Tibial nerve (tissue), 4 donors: ENCODE measurements around the gene CHAF1B.

Source experiments
- EP300 ChIP-seq, 2 donors: sonication (generic); formaldehyde crosslinking; IDR thresholded peaks; one replicate each; pipeline ENCODE4 v1.6.1; 2017; ENCODE audit warnings: antibody characterized with exemption in 2 of 2, mild to moderate bottlenecking in 1 of 2
- POLR2A ChIP-seq, 2 donors: fragments of 450-650 bp; IDR thresholded peaks; one replicate each; pipeline ENCODE4 v1.6.1; 2017; ENCODE audit warnings: antibody characterized with exemption in 2 of 2, mild to moderate bottlenecking in 2 of 2, moderate library complexity in 2 of 2
- TF ChIP-seq, protein P1 (sequence below), 5 experiments: fragments of 200-600 bp in 3 of 5; fragments of 450-650 bp in 2 of 5; sonication (generic) in 3 of 5; IDR thresholded peaks; one replicate each; pipeline ENCODE4 v1.5.1; 2016 to 2019; ENCODE audit warnings: antibody characterized with exemption in 5 of 5, mild to moderate bottlenecking in 3 of 5, moderate library complexity in 2 of 5

DNA sequence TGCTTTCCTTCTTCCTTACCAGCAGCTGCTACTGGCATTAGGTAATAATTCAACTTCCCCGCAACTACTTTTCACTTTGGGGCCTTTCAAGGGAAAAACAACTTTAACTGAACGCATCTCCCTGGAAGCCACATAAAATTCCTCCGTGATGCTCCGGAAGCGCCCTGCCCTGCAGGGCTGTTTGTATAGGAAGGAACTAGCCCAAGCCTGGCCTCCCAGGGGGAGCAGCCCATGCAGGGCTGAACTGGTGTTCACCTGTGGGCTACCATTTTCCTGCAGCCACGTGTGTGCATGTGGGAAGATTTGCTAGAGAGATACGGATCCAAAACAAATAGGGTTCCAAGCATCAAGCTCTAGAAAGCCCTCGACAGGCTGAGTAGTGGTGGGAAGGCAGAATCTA is 80.3 kb downstream of the CHAF1B start:
- TF ChIP-seq, protein P1, sequence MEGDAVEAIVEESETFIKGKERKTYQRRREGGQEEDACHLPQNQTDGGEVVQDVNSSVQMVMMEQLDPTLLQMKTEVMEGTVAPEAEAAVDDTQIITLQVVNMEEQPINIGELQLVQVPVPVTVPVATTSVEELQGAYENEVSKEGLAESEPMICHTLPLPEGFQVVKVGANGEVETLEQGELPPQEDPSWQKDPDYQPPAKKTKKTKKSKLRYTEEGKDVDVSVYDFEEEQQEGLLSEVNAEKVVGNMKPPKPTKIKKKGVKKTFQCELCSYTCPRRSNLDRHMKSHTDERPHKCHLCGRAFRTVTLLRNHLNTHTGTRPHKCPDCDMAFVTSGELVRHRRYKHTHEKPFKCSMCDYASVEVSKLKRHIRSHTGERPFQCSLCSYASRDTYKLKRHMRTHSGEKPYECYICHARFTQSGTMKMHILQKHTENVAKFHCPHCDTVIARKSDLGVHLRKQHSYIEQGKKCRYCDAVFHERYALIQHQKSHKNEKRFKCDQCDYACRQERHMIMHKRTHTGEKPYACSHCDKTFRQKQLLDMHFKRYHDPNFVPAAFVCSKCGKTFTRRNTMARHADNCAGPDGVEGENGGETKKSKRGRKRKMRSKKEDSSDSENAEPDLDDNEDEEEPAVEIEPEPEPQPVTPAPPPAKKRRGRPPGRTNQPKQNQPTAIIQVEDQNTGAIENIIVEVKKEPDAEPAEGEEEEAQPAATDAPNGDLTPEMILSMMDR (IDR thresholded peaks at IDR 0.05): no peak
- TF ChIP-seq EP300 (IDR thresholded peaks at IDR 0.05): no peak
- TF ChIP-seq POLR2A (IDR thresholded peaks at IDR 0.05): no peak
